A549 (cell line): ENCODE results near the gene SLC16A7. TPM values are rescaled to one million over a fixed set of nuclear protein-coding genes. Genes with fewer than 3 reads are reported as not detected.

Experiments used
- ATAC-seq, 2 experiments: fragments of 200-7000 bp in 1 of 2; fragments of >200 bp in 1 of 2; cut with Nextera tagmentation in 1 of 2; cut with Tn5 transposase in 1 of 2; 3 replicates each; pipeline versions ENCODE4 v1.8.0 to v1.9.1; 2018 to 2020; ENCODE audit warnings: mild to moderate bottlenecking in 1 of 2, moderate library complexity in 1 of 2
- CTCF ChIA-PET: fragments of 300-600 bp; sonication (Branson Sonifier 250); formaldehyde crosslinking; extraction: SDS; loops from one replicate; lab custom pipeline; 2021; ENCODE audit warnings: antibody characterized with exemption, inconsistent platforms; lab: Yijun Ruan, JAX
- POLR2A ChIA-PET: fragments of 350-600 bp; formaldehyde crosslinking; extraction: SDS; loops from one replicate; lab custom pipeline; 2021; ENCODE audit warnings: antibody characterized with exemption, inconsistent platforms; lab: Yijun Ruan, JAX
- DNase-seq, 2 experiments: peaks; one replicate each; pipeline versions ENCODE4 v3.0.0 to v3.0.0-alpha.2; 2011 to 2016; ENCODE audit warnings: low read depth in 1 of 2, low spot score in 1 of 2
- FAIRE-seq: peaks from 2 replicates; lab custom pipeline; 2011; peaks lifted over from hg19 to GRCh38; lab: Jason Lieb, UNC
- H3K27ac ChIP-seq, 2 experiments: fragments of >200 bp; sonication (Bioruptor Twin); formaldehyde crosslinking; 3 replicates each; pipeline ENCODE4 v1.5.1; 2016 to 2017
- H3K4me1 ChIP-seq: fragments of >200 bp; sonication (Bioruptor Twin); formaldehyde crosslinking; 3 replicates; pipeline ENCODE4 v1.6.1; 2016
- H3K4me2 ChIP-seq: fragments of >200 bp; sonication (Bioruptor Twin); formaldehyde crosslinking; 3 replicates; pipeline ENCODE4 v1.6.1; 2016
- H3K4me3 ChIP-seq: fragments of >200 bp; sonication (Bioruptor Twin); formaldehyde crosslinking; 3 replicates; pipeline ENCODE4 v1.5.1; 2016
- H3K9me3 ChIP-seq: fragments of >200 bp; sonication (Bioruptor Twin); formaldehyde crosslinking; 3 replicates; pipeline ENCODE4 v1.6.1; 2016
- CBX8 ChIP-seq: fragments of 200-600 bp; sonication (generic); IDR thresholded peaks from 2 replicates; pipeline ENCODE4 v1.6.1; 2016
- CEBPB ChIP-seq, 2 experiments: fragments of >200 bp in 1 of 2; sonication (Bioruptor Twin) in 1 of 2; formaldehyde crosslinking in 1 of 2; IDR thresholded peaks; 2 replicates each; pipeline ENCODE4 v1.6.1; 2012 to 2016
- CHD2 ChIP-seq: fragments of 150-350 bp; IDR thresholded peaks from 2 replicates; pipeline ENCODE4 v1.6.1; 2014; ENCODE audit warnings: low read length; ENCODE audit not compliant: partially characterized antibody
- CHD4 ChIP-seq: fragments of 200-600 bp; sonication (generic); IDR thresholded peaks from 2 replicates; pipeline ENCODE4 v1.6.1; 2016; ENCODE audit warnings: antibody characterized with exemption, mild to moderate bottlenecking, borderline replicate concordance
- EHF ChIP-seq: fragments of 250-450 bp; sonication (Bioruptor Pico); IDR thresholded peaks from 2 replicates; pipeline ENCODE4 v1.5.0; 2020; ENCODE audit warnings: mild to moderate bottlenecking
- EP300 ChIP-seq, 2 experiments: fragments of >200 bp; sonication (Bioruptor Twin); formaldehyde crosslinking; IDR thresholded peaks; 2 replicates in 1 of 2; 3 replicates in 1 of 2; pipeline ENCODE4 v1.6.1; 2016 to 2017
- FOSB ChIP-seq: fragments of 250-450 bp; sonication (Bioruptor Pico); IDR thresholded peaks from 2 replicates; pipeline ENCODE4 v1.5.0; 2020; ENCODE audit warnings: mild to moderate bottlenecking, moderate library complexity
- FOSL2 ChIP-seq, 2 experiments: fragments of 450-650 bp in 1 of 2; fragments of >200 bp in 1 of 2; sonication (Bioruptor Twin) in 1 of 2; formaldehyde crosslinking; IDR thresholded peaks; 2 replicates each; pipeline versions ENCODE4 v1.5.0 to v1.6.1; 2016 to 2020; ENCODE audit warnings: mild to moderate bottlenecking in 1 of 2, moderate library complexity in 1 of 2
- HOXB13 ChIP-seq: fragments of 250-450 bp; sonication (Bioruptor Pico); IDR thresholded peaks from 2 replicates; pipeline ENCODE4 v1.5.0; 2020; ENCODE audit warnings: low read depth, mild to moderate bottlenecking, moderate library complexity
- HOXB5 ChIP-seq: fragments of 250-450 bp; sonication (Bioruptor Pico); IDR thresholded peaks from 2 replicates; pipeline ENCODE4 v1.5.0; 2020; ENCODE audit warnings: mild to moderate bottlenecking, moderate library complexity
- JUN ChIP-seq, 2 experiments: fragments of >200 bp; sonication (Bioruptor Twin); formaldehyde crosslinking; IDR thresholded peaks; 2 replicates in 1 of 2; 3 replicates in 1 of 2; pipeline ENCODE4 v1.6.1; 2016 to 2017
- JUNB ChIP-seq: fragments of >200 bp; sonication (Bioruptor Twin); formaldehyde crosslinking; IDR thresholded peaks from 2 replicates; pipeline ENCODE4 v1.6.1; 2016
- KDM5A ChIP-seq: fragments of 200-600 bp; sonication (generic); IDR thresholded peaks from 2 replicates; pipeline ENCODE4 v1.6.1; 2016; ENCODE audit warnings: antibody characterized with exemption, mild to moderate bottlenecking
- MYC ChIP-seq: IDR thresholded peaks from 2 replicates; pipeline ENCODE4 v1.6.1; 2012; ENCODE audit warnings: mild to moderate bottlenecking, inconsistent platforms, low read length, improper control_type of control experiment, borderline replicate concordance
- NFE2L2 ChIP-seq: fragments of 150-350 bp; conservative IDR thresholded peaks from 2 replicates; pipeline ENCODE4 v1.6.1; 2014; ENCODE audit warnings: low read length
- NPAS2 ChIP-seq: fragments of 250-450 bp; sonication (Bioruptor Pico); IDR thresholded peaks from 2 replicates; pipeline ENCODE4 v1.8.0; 2022; ENCODE audit warnings: mild to moderate bottlenecking, moderate library complexity, borderline replicate concordance
- PHF8 ChIP-seq: fragments of 200-600 bp; sonication (generic); IDR thresholded peaks from 2 replicates; pipeline ENCODE4 v1.6.1; 2016; ENCODE audit warnings: low read depth, mild to moderate bottlenecking, antibody characterized with exemption, moderate library complexity, borderline replicate concordance
- POLR2AphosphoS2 ChIP-seq: conservative IDR thresholded peaks from 2 replicates; pipeline ENCODE4 v1.6.1; 2012; ENCODE audit warnings: low read length, improper control_type of control experiment, inconsistent platforms
- RCOR1 ChIP-seq: fragments of 150-350 bp; IDR thresholded peaks from 2 replicates; pipeline ENCODE4 v1.6.1; 2014; ENCODE audit warnings: antibody characterized with exemption, low read length, low read depth
- SREBF2 ChIP-seq: fragments of 450-650 bp; IDR thresholded peaks from 2 replicates; pipeline ENCODE4 v1.6.1; 2014; ENCODE audit warnings: mild to moderate bottlenecking, moderate library complexity
- ZC3H11A ChIP-seq: fragments of 450-650 bp; IDR thresholded peaks from 2 replicates; pipeline ENCODE4 v1.6.1; 2014; ENCODE audit warnings: antibody characterized with exemption, mild to moderate bottlenecking
- ZNF302 ChIP-seq: fragments of 250-450 bp; sonication (Bioruptor Pico); IDR thresholded peaks from 2 replicates; pipeline ENCODE4 v1.9.0; 2021; ENCODE audit warnings: inconsistent platforms, mild to moderate bottlenecking, moderate library complexity
- ZSCAN20 ChIP-seq: fragments of 250-450 bp; sonication (Bioruptor Pico); IDR thresholded peaks from 2 replicates; pipeline ENCODE4 v1.8.0; 2022; ENCODE audit warnings: mild to moderate bottlenecking, moderate library complexity
- WGBS: methylation state at CpG from one replicate; pipeline ENCODE4 v1.1.6; 2017; ENCODE audit errors: missing lambda C conversion rate; 5-methylcytosine and 5-hydroxymethylcytosine counted together
- polyA plus RNA-seq, 4 experiments: library from polyadenylated mRNA; depleted of rRNA in 3 of 4; stranded (reverse); fragments of >200 nt; fragmentation: RNase III in 1 of 4; extraction: RNeasy Plus Mini Kit Qiagen cat#74134 plus additional on column Dnase treatment in 1 of 4; gene quantifications; 2 replicates in 3 of 4; 3 replicates in 1 of 4; pipeline ENCODE4 v1.2.3, GENCODE V29; 2011 to 2017
- TF ChIP-seq, protein P1 (sequence below): IDR thresholded peaks from 2 replicates; pipeline ENCODE4 v1.6.1; 2012
- TF ChIP-seq, protein P2 (sequence below): IDR thresholded peaks from 2 replicates; pipeline ENCODE4 v1.6.1; 2012
- TF ChIP-seq, protein P3 (sequence below): fragments of 150-350 bp; IDR thresholded peaks from 2 replicates; pipeline ENCODE4 v1.6.1; 2014; ENCODE audit warnings: low read depth, mild to moderate bottlenecking, low read length
- TF ChIP-seq, protein P4 (sequence below): fragments of 250-450 bp; sonication (Bioruptor Pico); IDR thresholded peaks from 2 replicates; pipeline ENCODE4 v1.5.0; 2020; ENCODE audit warnings: low read depth, mild to moderate bottlenecking, moderate library complexity

SLC16A7 gene
- polyA plus RNA-seq, 2 of the 4 experiments (the other 2 are of a cell fraction): 0.14 to 0.23 TPM

DNA sequence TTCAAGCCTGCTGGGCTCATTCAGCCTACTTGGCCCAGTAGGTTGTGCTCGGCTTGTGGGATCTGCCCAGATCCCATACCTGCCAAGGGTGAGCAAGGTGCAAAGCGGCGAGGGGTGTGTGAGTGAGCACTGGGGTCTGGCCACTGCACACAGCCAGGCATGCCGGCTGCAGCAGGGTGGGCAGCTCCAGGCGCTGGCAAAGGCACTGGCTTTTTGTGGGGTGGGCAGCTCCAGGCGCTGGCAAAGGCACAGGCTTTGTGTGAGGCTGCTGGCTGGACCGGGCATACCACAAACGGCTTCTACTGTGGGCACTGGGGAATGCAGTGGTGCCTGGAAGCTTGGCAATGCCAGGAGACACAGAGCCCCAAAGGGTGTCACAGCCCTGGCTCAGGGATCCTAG, 137.4 kb downstream of the SLC16A7 start:
- Histone ChIP-seq H3K4me3 (no peak overlapping the region), H3K4me1 (no peaks in the 10 kb centered on the region), H3K4me2 (no peak overlapping the region), H3K9me3 (no peaks in the 10 kb centered on the region; the same call in 2 of the 3 replicates), H3K27ac (no peak overlapping the region)
- no peak for TF ChIP-seq EHF (CRISPR knock-in tag)
- no peak for TF ChIP-seq SREBF2
- TF ChIP-seq JUNB: no peak
- TF ChIP-seq ZSCAN20 (CRISPR knock-in tag): no peak
- no peak for TF ChIP-seq KDM5A
- TF ChIP-seq, protein P1, sequence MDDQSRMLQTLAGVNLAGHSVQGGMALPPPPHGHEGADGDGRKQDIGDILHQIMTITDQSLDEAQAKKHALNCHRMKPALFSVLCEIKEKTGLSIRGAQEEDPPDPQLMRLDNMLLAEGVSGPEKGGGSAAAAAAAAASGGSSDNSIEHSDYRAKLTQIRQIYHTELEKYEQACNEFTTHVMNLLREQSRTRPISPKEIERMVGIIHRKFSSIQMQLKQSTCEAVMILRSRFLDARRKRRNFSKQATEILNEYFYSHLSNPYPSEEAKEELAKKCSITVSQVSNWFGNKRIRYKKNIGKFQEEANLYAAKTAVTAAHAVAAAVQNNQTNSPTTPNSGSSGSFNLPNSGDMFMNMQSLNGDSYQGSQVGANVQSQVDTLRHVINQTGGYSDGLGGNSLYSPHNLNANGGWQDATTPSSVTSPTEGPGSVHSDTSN: no peak
- TF ChIP-seq HOXB13 (CRISPR knock-in tag): no peak
- TF ChIP-seq CHD4: no peak
- TF ChIP-seq NFE2L2: no peak
- TF ChIP-seq FOSL2 (IDR thresholded peaks at IDR 0.05): no peak
- TF ChIP-seq FOSL2 (CRISPR knock-in tag; IDR thresholded peaks at IDR 0.05): no peak
- no peak for TF ChIP-seq CHD2
- TF ChIP-seq ZNF302 (CRISPR knock-in tag): no peak
- TF ChIP-seq, protein P2, sequence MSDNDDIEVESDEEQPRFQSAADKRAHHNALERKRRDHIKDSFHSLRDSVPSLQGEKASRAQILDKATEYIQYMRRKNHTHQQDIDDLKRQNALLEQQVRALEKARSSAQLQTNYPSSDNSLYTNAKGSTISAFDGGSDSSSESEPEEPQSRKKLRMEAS: no peak
- ATAC-seq (no peak), DNase-seq (no peak), FAIRE-seq (no peak)
- POLR2A ChIA-PET: no interaction called here
- CTCF ChIA-PET: no interaction called here
- 15% methylated on average over 8 of the region's 8 CpGs for WGBS

DNA sequence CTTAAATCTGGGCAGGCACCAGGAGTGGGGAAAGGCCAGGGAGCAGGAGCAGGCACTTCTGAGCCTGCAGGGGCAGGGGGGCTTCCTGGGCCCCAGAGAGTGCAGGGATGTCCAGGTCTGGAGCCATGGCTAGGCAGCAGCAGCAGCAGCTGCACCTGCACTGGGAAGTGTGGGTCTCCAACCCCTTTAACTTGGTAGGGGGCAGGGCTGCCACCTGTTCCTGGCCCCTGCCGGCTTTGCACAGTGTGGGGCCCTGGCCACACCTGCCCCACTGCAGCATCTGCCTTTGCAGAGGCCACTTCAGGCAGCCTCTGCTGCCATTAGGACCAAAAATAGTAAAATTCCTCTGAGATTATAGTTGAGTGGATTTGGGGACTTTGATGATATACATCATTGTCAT, 138.5 kb downstream of the SLC16A7 start:
- POLR2A ChIA-PET: no interaction called here
- ATAC-seq (no peak), FAIRE-seq (no peak), DNase-seq (no peak)
- CTCF ChIA-PET: no interaction called here
- no peak overlapping the region for H3K4me3 ChIP-seq
- TF ChIP-seq FOSB (CRISPR knock-in tag) (no peak), ZC3H11A (no peak), RCOR1 (no peak), POLR2AphosphoS2 (no peak)
- WGBS: 14% methylated on average over 1 of the region's 1 CpG
- no peak overlapping the region for H3K27ac ChIP-seq
- H3K4me1 ChIP-seq: no peaks in the 10 kb centered on the region
- H3K4me2 ChIP-seq: no peak overlapping the region
- no peaks in the 10 kb centered on the region; the same call in 2 of the 3 replicates for H3K9me3 ChIP-seq

DNA sequence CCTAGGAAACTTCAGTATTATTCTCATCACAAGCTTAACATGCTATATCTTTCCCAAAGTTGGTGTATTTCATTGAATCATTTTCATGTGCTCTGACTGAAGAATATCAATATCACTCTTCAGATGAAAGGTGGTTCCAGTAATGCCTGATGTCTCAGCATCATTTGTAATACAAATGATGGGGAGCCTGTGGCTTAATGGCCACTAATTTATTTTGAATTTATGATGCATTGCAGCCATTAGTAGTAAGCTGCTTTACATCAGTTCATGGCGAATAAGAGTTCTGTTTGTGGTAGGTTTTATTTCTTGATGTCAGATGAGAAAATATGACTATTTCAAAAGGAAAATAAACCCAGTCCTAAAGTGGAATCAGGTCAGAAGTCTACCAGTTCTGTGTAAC, 139.4 kb downstream of the SLC16A7 start:
- FAIRE-seq: no peak
- WGBS: 61% methylated on average over 1 of the region's 1 CpG
- H3K4me1 ChIP-seq: no peaks in the 10 kb centered on the region
- CTCF ChIA-PET: no interaction called here
- TF ChIP-seq FOSL2 (IDR thresholded peaks at IDR 0.05): no peak
- no peak for TF ChIP-seq FOSL2 (CRISPR knock-in tag; IDR thresholded peaks at IDR 0.05)
- TF ChIP-seq, protein P3, sequence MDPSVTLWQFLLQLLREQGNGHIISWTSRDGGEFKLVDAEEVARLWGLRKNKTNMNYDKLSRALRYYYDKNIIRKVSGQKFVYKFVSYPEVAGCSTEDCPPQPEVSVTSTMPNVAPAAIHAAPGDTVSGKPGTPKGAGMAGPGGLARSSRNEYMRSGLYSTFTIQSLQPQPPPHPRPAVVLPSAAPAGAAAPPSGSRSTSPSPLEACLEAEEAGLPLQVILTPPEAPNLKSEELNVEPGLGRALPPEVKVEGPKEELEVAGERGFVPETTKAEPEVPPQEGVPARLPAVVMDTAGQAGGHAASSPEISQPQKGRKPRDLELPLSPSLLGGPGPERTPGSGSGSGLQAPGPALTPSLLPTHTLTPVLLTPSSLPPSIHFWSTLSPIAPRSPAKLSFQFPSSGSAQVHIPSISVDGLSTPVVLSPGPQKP: no peak
- TF ChIP-seq, all 56 proteins: peak for 0
- ATAC-seq (no peak), DNase-seq (no peak)
- no peak overlapping the region for H3K27ac ChIP-seq
- POLR2A ChIA-PET: no interaction called here
- no peak overlapping the region for H3K4me3 ChIP-seq
- H3K4me2 ChIP-seq: no peak overlapping the region
- H3K9me3 ChIP-seq: no peaks in the 10 kb centered on the region; the same call in 2 of the 3 replicates

DNA sequence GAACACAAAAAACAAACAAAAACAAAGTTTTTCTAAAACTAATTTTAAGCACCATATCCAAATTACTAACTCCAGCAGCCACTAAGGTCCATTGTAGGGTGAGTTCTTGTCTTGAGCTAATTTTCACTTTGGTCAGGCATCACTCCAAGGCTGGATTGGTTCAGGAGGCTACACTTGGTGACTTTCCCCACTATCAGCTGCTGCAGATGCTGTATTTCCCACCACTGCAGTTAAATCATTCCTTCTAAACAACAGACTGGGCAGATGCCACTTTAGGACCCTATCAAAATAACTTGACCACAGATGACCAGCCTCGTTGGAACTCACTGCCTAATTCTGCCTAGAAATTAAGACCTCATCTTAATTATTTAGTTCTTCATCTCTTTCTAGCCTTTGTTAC, 140.5 kb downstream of the SLC16A7 start:
- TF ChIP-seq JUN (IDR thresholded peaks at IDR 0.05) (no peak), CEBPB (IDR thresholded peaks at IDR 0.05) (no peak), EP300 (IDR thresholded peaks at IDR 0.05) (no peak), PHF8 (no peak), NPAS2 (no peak), ZC3H11A (no peak), POLR2AphosphoS2 (no peak), MYC (no peak), FOSL2 (IDR thresholded peaks at IDR 0.05) (no peak), FOSL2 (CRISPR knock-in tag; IDR thresholded peaks at IDR 0.05) (no peak), CBX8 (no peak), HOXB5 (CRISPR knock-in tag) (no peak)
- TF ChIP-seq, protein P4, sequence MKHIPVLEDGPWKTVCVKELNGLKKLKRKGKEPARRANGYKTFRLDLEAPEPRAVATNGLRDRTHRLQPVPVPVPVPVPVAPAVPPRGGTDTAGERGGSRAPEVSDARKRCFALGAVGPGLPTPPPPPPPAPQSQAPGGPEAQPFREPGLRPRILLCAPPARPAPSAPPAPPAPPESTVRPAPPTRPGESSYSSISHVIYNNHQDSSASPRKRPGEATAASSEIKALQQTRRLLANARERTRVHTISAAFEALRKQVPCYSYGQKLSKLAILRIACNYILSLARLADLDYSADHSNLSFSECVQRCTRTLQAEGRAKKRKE (CRISPR knock-in tag): no peak
- TF ChIP-seq, protein P1: no peak
- TF ChIP-seq, all 56 proteins: peak for 0
- Histone ChIP-seq H3K4me3 (no peak overlapping the region), H3K4me1 (no peaks in the 10 kb centered on the region), H3K27ac (no peak overlapping the region), H3K4me2 (no peak overlapping the region), H3K9me3 (no peaks in the 10 kb centered on the region; the same call in 2 of the 3 replicates)
- ChIA-PET CTCF (no interaction called here), POLR2A (no interaction called here)
- no peak for FAIRE-seq
- WGBS: 3% methylated on average over 1 of the region's 1 CpG
- no peak for ATAC-seq
- DNase-seq: no peak
